WTC11 (cell line): Measurements from ENCODE around the gene ISOC2. TPM values are rescaled to one million over a fixed set of nuclear protein-coding genes. Genes with fewer than 3 reads are reported as not detected.
A peak's percentile ranks its signal among the peaks of the same experiment; 100 is the strongest.

Experiments used
- ATAC-seq: fragments of 200-7000 bp; cut with Tn5 transposase; 2 replicates; pipeline ENCODE4 v1.10.0; 2021; ENCODE audit warnings: mild to moderate bottlenecking, moderate library complexity
- CTCF ChIA-PET: fragments of 300-600 bp; sonication (Branson Sonifier 250); formaldehyde crosslinking; loops from one replicate; lab custom pipeline; 2021; ENCODE audit warnings: antibody characterized with exemption; lab: Charles Lee
- POLR2A ChIA-PET: fragments of 350-600 bp; sonication (Branson Sonifier 250); formaldehyde crosslinking; loops from one replicate; lab custom pipeline; 2021; ENCODE audit warnings: antibody characterized with exemption; lab: Charles Lee
- DNase-seq: peaks from one replicate; pipeline ENCODE4 v3.0.0; 2021; ENCODE audit warnings: low spot score
- H3K27ac Mint-ChIP-seq: 2 replicates; pipeline ENCODE4 v1.8.0; 2021; ENCODE audit warnings: mixed read lengths
- H3K27me3 Mint-ChIP-seq: 2 replicates; pipeline ENCODE4 v1.8.0; 2021; ENCODE audit warnings: low read depth, mild to moderate bottlenecking, moderate library complexity, mixed read lengths
- H3K36me3 Mint-ChIP-seq: 2 replicates; pipeline ENCODE4 v1.8.0; 2021; ENCODE audit warnings: mixed read lengths
- H3K4me1 Mint-ChIP-seq: 2 replicates; pipeline ENCODE4 v1.8.0; 2022; ENCODE audit warnings: mixed read lengths
- H3K4me3 Mint-ChIP-seq: 2 replicates; pipeline ENCODE4 v1.8.0; 2021; ENCODE audit warnings: mild to moderate bottlenecking, moderate library complexity, mixed read lengths
- H3K9me3 Mint-ChIP-seq: 2 replicates; pipeline ENCODE4 v1.8.0; 2021; ENCODE audit warnings: mixed read lengths
- CBFB ChIP-seq: sonication (generic); formaldehyde crosslinking; IDR thresholded peaks from 2 replicates; pipeline ENCODE4 v1.8.1; 2022; ENCODE audit warnings: mild to moderate bottlenecking, low read depth, missing genetic modification reagents
- CREM ChIP-seq: sonication (generic); formaldehyde crosslinking; IDR thresholded peaks from 2 replicates; pipeline ENCODE4 v1.8.1; 2022; ENCODE audit warnings: mild to moderate bottlenecking, missing genetic modification reagents, moderate library complexity
- ELF4 ChIP-seq: sonication (generic); formaldehyde crosslinking; IDR thresholded peaks from 2 replicates; pipeline ENCODE4 v1.8.1; 2022; ENCODE audit warnings: low read depth, mild to moderate bottlenecking, moderate library complexity, missing genetic modification reagents
- ESRRA ChIP-seq: sonication (generic); formaldehyde crosslinking; IDR thresholded peaks from 2 replicates; pipeline ENCODE4 v1.8.1; 2022; ENCODE audit warnings: mild to moderate bottlenecking, missing genetic modification reagents, borderline replicate concordance
- FOXK1 ChIP-seq: sonication (generic); formaldehyde crosslinking; IDR thresholded peaks from 2 replicates; pipeline ENCODE4 v1.8.0; 2022; ENCODE audit warnings: mild to moderate bottlenecking, moderate library complexity, missing genetic modification reagents
- FOXP1 ChIP-seq: sonication (generic); formaldehyde crosslinking; IDR thresholded peaks from 2 replicates; pipeline ENCODE4 v1.8.0; 2022; ENCODE audit warnings: missing genetic modification reagents, mild to moderate bottlenecking, moderate library complexity, borderline replicate concordance
- JAZF1 ChIP-seq: fragments of 250-450 bp; sonication (Bioruptor Pico); IDR thresholded peaks from 2 replicates; pipeline ENCODE4 v1.9.0; 2021; ENCODE audit warnings: moderate library complexity, mild to moderate bottlenecking, inconsistent platforms
- KAT7 ChIP-seq: sonication (generic); formaldehyde crosslinking; IDR thresholded peaks from 2 replicates; pipeline ENCODE4 v1.8.1; 2023; ENCODE audit warnings: missing genetic modification reagents, mild to moderate bottlenecking, borderline replicate concordance
- MXD4 ChIP-seq: fragments of 250-450 bp; sonication (Bioruptor Pico); IDR thresholded peaks from 2 replicates; pipeline ENCODE4 v1.8.0; 2021; ENCODE audit warnings: mild to moderate bottlenecking, moderate library complexity, borderline replicate concordance
- NFE2L1 ChIP-seq: sonication (generic); formaldehyde crosslinking; IDR thresholded peaks from 2 replicates; pipeline ENCODE4 v1.8.1; 2023; ENCODE audit warnings: missing genetic modification reagents
- NFYB ChIP-seq: sonication (generic); formaldehyde crosslinking; conservative IDR thresholded peaks from 2 replicates; pipeline ENCODE4 v1.8.0; 2022; ENCODE audit warnings: low read depth, missing genetic modification reagents
- NR2C2 ChIP-seq: sonication (generic); formaldehyde crosslinking; IDR thresholded peaks from 2 replicates; pipeline ENCODE4 v1.8.0; 2022; ENCODE audit warnings: mild to moderate bottlenecking, missing genetic modification reagents
- SMAD3 ChIP-seq: sonication (generic); formaldehyde crosslinking; IDR thresholded peaks from 2 replicates; pipeline ENCODE4 v1.8.0; 2022; ENCODE audit warnings: missing genetic modification reagents, mild to moderate bottlenecking, borderline replicate concordance
- SP1 ChIP-seq: sonication (generic); formaldehyde crosslinking; conservative IDR thresholded peaks from 2 replicates; pipeline ENCODE4 v1.8.1; 2022; ENCODE audit warnings: missing genetic modification reagents
- TEAD4 ChIP-seq: sonication (generic); formaldehyde crosslinking; IDR thresholded peaks from 2 replicates; pipeline ENCODE4 v1.8.0; 2022; ENCODE audit warnings: mild to moderate bottlenecking, missing genetic modification reagents
- ZNF232 ChIP-seq: sonication (generic); formaldehyde crosslinking; IDR thresholded peaks from 2 replicates; pipeline ENCODE4 v1.8.0; 2022; ENCODE audit warnings: mild to moderate bottlenecking, missing genetic modification reagents
- ZNF317 ChIP-seq: sonication (generic); formaldehyde crosslinking; IDR thresholded peaks from 2 replicates; pipeline ENCODE4 v1.8.1; 2023; ENCODE audit warnings: low read depth, mild to moderate bottlenecking, moderate library complexity, missing genetic modification reagents, borderline replicate concordance
- ZNF532 ChIP-seq: fragments of 250-450 bp; sonication (Bioruptor Pico); IDR thresholded peaks from 2 replicates; pipeline ENCODE4 v1.9.0; 2021; ENCODE audit warnings: mild to moderate bottlenecking, borderline replicate concordance
- total RNA-seq: library from RNA; stranded (reverse); gene quantifications from 3 replicates; pipeline ENCODE4 v1.2.3, GENCODE V29; 2021
- TF ChIP-seq, protein P1 (sequence below): sonication (generic); formaldehyde crosslinking; IDR thresholded peaks from 2 replicates; pipeline ENCODE4 v1.8.1; 2022; ENCODE audit warnings: missing genetic modification reagents, borderline replicate concordance
- TF ChIP-seq, protein P2 (sequence below): sonication (generic); formaldehyde crosslinking; IDR thresholded peaks from 2 replicates; pipeline ENCODE4 v1.8.0; 2023; ENCODE audit warnings: missing genetic modification reagents
- TF ChIP-seq, protein P3 (sequence below): sonication (generic); formaldehyde crosslinking; IDR thresholded peaks from 2 replicates; pipeline ENCODE4 v1.8.0; 2022; ENCODE audit warnings: mild to moderate bottlenecking, missing genetic modification reagents

The ISOC2 gene
- total RNA-seq, 1 experiment from 2014 or later: 96.3 TPM

- ChIA-PET CTCF (interaction anchor here (0.6 to 1.5 kb wide), 2 partner anchors 17 to 40 kb away, joined by 3 to 5 read pairs; no protein-coding TSS in a partner anchor), POLR2A (no interaction called here)
- Mint-ChIP-seq H3K4me3 (no peak overlapping the region), H3K27ac (no peak overlapping the region), H3K27me3 (peaks cover 28% of the 10 kb centered on the region), H3K4me1 (peaks cover 44% of the 10 kb centered on the region), H3K9me3 (no peaks in the 10 kb centered on the region), H3K36me3 (no peaks in the 10 kb centered on the region)
- TF ChIP-seq JAZF1 (CRISPR knock-in tag) (no peak), TEAD4 (CRISPR knock-in tag) (no peak), NR2C2 (no peak), ELF4 (CRISPR knock-in tag) (no peak), SP1 (CRISPR knock-in tag) (no peak)
- DNase-seq: no peak
- ATAC-seq: no peak
Observed at GRCh38 chr19:55464039-55464661, 2.7 kb upstream of the ISOC2 start.

GRCh38 chr19:55463583-55464031 is 2.2 kb upstream of the ISOC2 start:
- H3K9me3 Mint-ChIP-seq: no peaks in the 10 kb centered on the region
- DNase-seq (no peak), ATAC-seq (no peak)
- TF ChIP-seq MXD4 (CRISPR knock-in tag): no peak
- no peak for TF ChIP-seq NFE2L1
- TF ChIP-seq ZNF532 (CRISPR knock-in tag): no peak
- no peak for TF ChIP-seq ZNF232 (CRISPR knock-in tag)
- no peak for TF ChIP-seq FOXK1 (CRISPR knock-in tag)
- TF ChIP-seq NFYB (CRISPR knock-in tag): no peak
- no peak for TF ChIP-seq CBFB (CRISPR knock-in tag)
- no peak for TF ChIP-seq CREM (CRISPR knock-in tag)
- CTCF ChIA-PET: interaction anchor here (1.1 to 1.5 kb wide), 2 partner anchors 40 kb away, joined by 3 to 10 read pairs; no protein-coding TSS in a partner anchor
- H3K27me3 Mint-ChIP-seq: peaks cover 28% of the 10 kb centered on the region
- POLR2A ChIA-PET: no interaction called here
- no peaks in the 10 kb centered on the region for H3K36me3 Mint-ChIP-seq
- H3K27ac Mint-ChIP-seq: no peak overlapping the region
- H3K4me3 Mint-ChIP-seq: peak overlapping the region; percentile 30; the same call in 1 of the 2 replicates
- peaks cover 44% of the 10 kb centered on the region for H3K4me1 Mint-ChIP-seq

- CTCF ChIA-PET: interaction anchor here (0.6 to 2.2 kb wide), 5 partner anchors 10 to 170 kb away, joined by 3 to 16 read pairs (median 7); partner anchors contain the start of gene ZNF628
- POLR2A ChIA-PET: no interaction called here
- no peak for TF ChIP-seq ELF4 (CRISPR knock-in tag)
- TF ChIP-seq KAT7: no peak
- no peak for TF ChIP-seq FOXP1 (CRISPR knock-in tag)
- TF ChIP-seq, protein P1, sequence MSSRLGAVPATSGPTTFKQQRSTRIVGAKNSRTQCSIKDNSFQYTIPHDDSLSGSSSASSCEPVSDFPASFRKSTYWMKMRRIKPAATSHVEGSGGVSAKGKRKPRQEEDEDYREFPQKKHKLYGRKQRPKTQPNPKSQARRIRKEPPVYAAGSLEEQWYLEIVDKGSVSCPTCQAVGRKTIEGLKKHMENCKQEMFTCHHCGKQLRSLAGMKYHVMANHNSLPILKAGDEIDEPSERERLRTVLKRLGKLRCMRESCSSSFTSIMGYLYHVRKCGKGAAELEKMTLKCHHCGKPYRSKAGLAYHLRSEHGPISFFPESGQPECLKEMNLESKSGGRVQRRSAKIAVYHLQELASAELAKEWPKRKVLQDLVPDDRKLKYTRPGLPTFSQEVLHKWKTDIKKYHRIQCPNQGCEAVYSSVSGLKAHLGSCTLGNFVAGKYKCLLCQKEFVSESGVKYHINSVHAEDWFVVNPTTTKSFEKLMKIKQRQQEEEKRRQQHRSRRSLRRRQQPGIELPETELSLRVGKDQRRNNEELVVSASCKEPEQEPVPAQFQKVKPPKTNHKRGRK (CRISPR knock-in tag): no peak
- TF ChIP-seq ESRRA (CRISPR knock-in tag): no peak
- TF ChIP-seq ZNF317: no peak
- TF ChIP-seq, protein P2, sequence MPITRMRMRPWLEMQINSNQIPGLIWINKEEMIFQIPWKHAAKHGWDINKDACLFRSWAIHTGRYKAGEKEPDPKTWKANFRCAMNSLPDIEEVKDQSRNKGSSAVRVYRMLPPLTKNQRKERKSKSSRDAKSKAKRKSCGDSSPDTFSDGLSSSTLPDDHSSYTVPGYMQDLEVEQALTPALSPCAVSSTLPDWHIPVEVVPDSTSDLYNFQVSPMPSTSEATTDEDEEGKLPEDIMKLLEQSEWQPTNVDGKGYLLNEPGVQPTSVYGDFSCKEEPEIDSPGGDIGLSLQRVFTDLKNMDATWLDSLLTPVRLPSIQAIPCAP (CRISPR knock-in tag): no peak
- TF ChIP-seq SMAD3: no peak
- TF ChIP-seq, protein P3, sequence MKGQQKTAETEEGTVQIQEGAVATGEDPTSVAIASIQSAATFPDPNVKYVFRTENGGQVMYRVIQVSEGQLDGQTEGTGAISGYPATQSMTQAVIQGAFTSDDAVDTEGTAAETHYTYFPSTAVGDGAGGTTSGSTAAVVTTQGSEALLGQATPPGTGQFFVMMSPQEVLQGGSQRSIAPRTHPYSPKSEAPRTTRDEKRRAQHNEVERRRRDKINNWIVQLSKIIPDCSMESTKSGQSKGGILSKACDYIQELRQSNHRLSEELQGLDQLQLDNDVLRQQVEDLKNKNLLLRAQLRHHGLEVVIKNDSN: no peak
Observed at GRCh38 chr19:55462722-55463121, 1.3 kb upstream of the ISOC2 start.

More at GRCh38 chr19:55462722-55463121, 1.3 kb upstream of the ISOC2 start:
- DNase-seq (no peak), ATAC-seq (no peak)
- Mint-ChIP-seq H3K27ac (no peak overlapping the region), H3K4me1 (peaks cover 47% of the 10 kb centered on the region), H3K9me3 (no peaks in the 10 kb centered on the region), H3K4me3 (peak overlapping the region; percentile 84), H3K27me3 (peaks cover 28% of the 10 kb centered on the region), H3K36me3 (no peaks in the 10 kb centered on the region)
